GM23338 (cell line): ENCODE results near the gene RHOXF2. TPM values are rescaled to one million over a fixed set of nuclear protein-coding genes. Genes with fewer than 3 reads are reported as not detected.

Experiments used
- ATAC-seq: fragments of 200-7000 bp; cut with Tn5 transposase; 3 replicates; pipeline ENCODE4 v1.9.1; 2020
- DNase-seq: peaks from one replicate; pipeline ENCODE4 v3.0.0-alpha.2; 2015; ENCODE audit warnings: low spot score
- H2AFZ ChIP-seq: fragments of 200-600 bp; sonication (generic); 2 replicates; pipeline ENCODE4 v1.8.0; 2016; ENCODE audit warnings: antibody characterized with exemption, mild to moderate bottlenecking, moderate library complexity
- H3F3A ChIP-seq: fragments of 200-600 bp; sonication (generic); replicated peaks from 2 replicates; pipeline ENCODE4 v1.8.0; 2017; ENCODE audit warnings: antibody characterized with exemption, mixed run types, low read depth
- H3K27ac ChIP-seq: fragments of 200-600 bp; sonication (generic); 2 replicates; pipeline ENCODE4 v1.6.1; 2016; ENCODE audit warnings: low read depth
- H3K27me3 ChIP-seq: fragments of 200-600 bp; sonication (generic); 2 replicates; pipeline ENCODE4 v1.8.0; 2016; ENCODE audit warnings: mild to moderate bottlenecking, mixed run types, moderate library complexity; ENCODE audit not compliant: insufficient read depth
- H3K36me3 ChIP-seq: fragments of 200-600 bp; sonication (generic); 2 replicates; pipeline ENCODE4 v1.8.0; 2016; ENCODE audit warnings: mild to moderate bottlenecking; ENCODE audit not compliant: insufficient read depth
- H3K4me1 ChIP-seq: fragments of 200-600 bp; sonication (generic); 2 replicates; pipeline ENCODE4 v1.8.0; 2016; ENCODE audit warnings: mild to moderate bottlenecking, moderate library complexity; ENCODE audit not compliant: insufficient read depth
- H3K4me2 ChIP-seq: fragments of 200-600 bp; sonication (generic); 2 replicates; pipeline ENCODE4 v1.7.1; 2017; ENCODE audit warnings: mixed run types
- H3K4me3 ChIP-seq: fragments of 200-600 bp; sonication (generic); 2 replicates; pipeline ENCODE4 v1.6.1; 2016; ENCODE audit warnings: mixed run types
- H3K79me2 ChIP-seq: fragments of 200-600 bp; sonication (generic); replicated peaks from 2 replicates; pipeline ENCODE4 v1.8.0; 2017; ENCODE audit warnings: mild to moderate bottlenecking; ENCODE audit not compliant: insufficient read depth
- H3K9me2 ChIP-seq: fragments of 200-600 bp; sonication (generic); 2 replicates; pipeline ENCODE4 v1.8.0; 2017; ENCODE audit not compliant: insufficient read depth
- H4K20me1 ChIP-seq: fragments of 200-600 bp; sonication (generic); replicated peaks from 2 replicates; pipeline ENCODE4 v1.8.0; 2017; ENCODE audit warnings: mild to moderate bottlenecking; ENCODE audit not compliant: insufficient read depth
- H3K27ac Mint-ChIP-seq: 2 replicates; pipeline ENCODE4 v1.8.0; 2020; ENCODE audit warnings: inconsistent platforms, mild to moderate bottlenecking, moderate library complexity, mixed read lengths
- H3K27me3 Mint-ChIP-seq: 3 replicates; pipeline ENCODE4 v1.8.0; 2022; ENCODE audit warnings: low read depth, mild to moderate bottlenecking, moderate library complexity, mixed read lengths, inconsistent platforms; ENCODE audit not compliant: insufficient read depth, poor library complexity
- H3K36me3 Mint-ChIP-seq: 3 replicates; pipeline ENCODE4 v1.8.0; 2021; ENCODE audit warnings: low read depth, mild to moderate bottlenecking, inconsistent platforms, moderate library complexity, mixed read lengths
- H3K4me1 Mint-ChIP-seq: 3 replicates; pipeline ENCODE4 v1.8.0; 2020; ENCODE audit warnings: mild to moderate bottlenecking, inconsistent platforms, mixed read lengths
- H3K4me3 Mint-ChIP-seq: 3 replicates; pipeline ENCODE4 v1.8.0; 2021; ENCODE audit warnings: moderate library complexity, mild to moderate bottlenecking, inconsistent platforms, mixed read lengths
- H3K9me3 Mint-ChIP-seq: 3 replicates; pipeline ENCODE4 v1.8.0; 2020; ENCODE audit warnings: moderate library complexity, mild to moderate bottlenecking, inconsistent platforms, mixed read lengths
- CREB1 ChIP-seq: fragments of 250-450 bp; sonication (Bioruptor Pico); IDR thresholded peaks from 2 replicates; pipeline ENCODE4 v1.5.0; 2020; ENCODE audit warnings: low read depth, mild to moderate bottlenecking, moderate library complexity
- ETS1 ChIP-seq: IDR thresholded peaks from 2 replicates; pipeline ENCODE4 v1.6.1; 2016; ENCODE audit warnings: antibody characterized with exemption
- EZH2 ChIP-seq: fragments of 200-600 bp; sonication (generic); IDR thresholded peaks from one replicate; pipeline ENCODE4 v1.8.0; 2017; ENCODE audit warnings: antibody characterized with exemption, mild to moderate bottlenecking, low read depth; ENCODE audit not compliant: unreplicated experiment
- EZH2phosphoT487 ChIP-seq: fragments of 200-600 bp; sonication (generic); IDR thresholded peaks from one replicate; pipeline ENCODE4 v1.8.1; 2018; ENCODE audit warnings: antibody characterized with exemption; ENCODE audit not compliant: unreplicated experiment
- JUNB ChIP-seq: IDR thresholded peaks from one replicate; pipeline ENCODE4 v1.6.1; 2016; ENCODE audit warnings: antibody characterized with exemption; ENCODE audit not compliant: unreplicated experiment
- POLR2AphosphoS5 ChIP-seq: IDR thresholded peaks from 2 replicates; pipeline ENCODE4 v1.6.1; 2016; ENCODE audit warnings: antibody characterized with exemption, low read depth
- REST ChIP-seq: IDR thresholded peaks from one replicate; pipeline ENCODE4 v1.6.1; 2018; ENCODE audit warnings: antibody characterized with exemption; ENCODE audit not compliant: unreplicated experiment
- STAT1 ChIP-seq: IDR thresholded peaks from one replicate; pipeline ENCODE4 v1.6.1; 2016; ENCODE audit warnings: antibody characterized with exemption; ENCODE audit not compliant: unreplicated experiment
- ZNF114 ChIP-seq: fragments of 250-450 bp; sonication (Bioruptor Pico); IDR thresholded peaks from 2 replicates; pipeline ENCODE4 v1.5.0; 2020; ENCODE audit warnings: mild to moderate bottlenecking, moderate library complexity
- ZNF331 ChIP-seq: fragments of 250-450 bp; sonication (Bioruptor Pico); IDR thresholded peaks from 2 replicates; pipeline ENCODE4 v1.5.0; 2020; ENCODE audit warnings: low read depth, mild to moderate bottlenecking, moderate library complexity
- ZNF462 ChIP-seq: fragments of 250-450 bp; sonication (Bioruptor Pico); IDR thresholded peaks from 2 replicates; pipeline ENCODE4 v1.5.0; 2020; ENCODE audit warnings: mild to moderate bottlenecking, moderate library complexity
- polyA plus RNA-seq: library from polyadenylated mRNA; unstranded; fragments of >200 nt; fragmentation: Nextera tagmentation; extraction: Ambion mirVana; gene quantifications from 2 replicates; pipeline ENCODE4 v1.2.1, GENCODE V29; 2016
- total RNA-seq: library from RNA; depleted of rRNA; stranded (reverse); fragments of >200 nt; shearing (Covaris generic); gene quantifications from 2 replicates; pipeline ENCODE4 v1.2.3, GENCODE V29; 2014

The RHOXF2 gene
- total and polyA plus RNA-seq, 2 experiments from 2014 or later, result 0.27 TPM; not detected in 1

GRCh38 chrX:120120223-120120622 lies 38.2 kb upstream of the RHOXF2 start:
- no peaks in the 10 kb centered on the region for H4K20me1 ChIP-seq
- no peak overlapping the region for H3K27ac Mint-ChIP-seq
- no peak overlapping the region for H3K27ac ChIP-seq
- DNase-seq (no peak), ATAC-seq (peak; percentile 57)
- H3K79me2 ChIP-seq, result no peaks in the 10 kb centered on the region
- no peaks in the 10 kb centered on the region for H3K9me3 Mint-ChIP-seq
- no peak for TF ChIP-seq EZH2phosphoT487
- no peak for TF ChIP-seq POLR2AphosphoS5
- TF ChIP-seq ZNF331 (CRISPR knock-in tag), result no peak
- no peak for TF ChIP-seq STAT1
- no peak for TF ChIP-seq JUNB
- TF ChIP-seq ETS1, result no peak
- no peak for TF ChIP-seq ZNF114 (CRISPR knock-in tag)
- TF ChIP-seq EZH2, result no peak
- TF ChIP-seq REST, result no peak
- no peak for TF ChIP-seq ZNF462
- no peak for TF ChIP-seq CREB1 (CRISPR knock-in tag)
- H3K4me1 Mint-ChIP-seq, result peaks cover 10% of the 10 kb centered on the region; the same call in 2 of the 3 replicates
- H3F3A ChIP-seq, result no peaks in the 10 kb centered on the region
- no peaks in the 10 kb centered on the region for H3K27me3 ChIP-seq
- no peak overlapping the region for H3K4me2 ChIP-seq
- no peak overlapping the region for H3K4me3 Mint-ChIP-seq
- no peaks in the 10 kb centered on the region for H3K9me2 ChIP-seq
- no peaks in the 10 kb centered on the region for H3K4me1 ChIP-seq
- H3K4me3 ChIP-seq, result no peak overlapping the region
- H3K36me3 Mint-ChIP-seq, result no peaks in the 10 kb centered on the region
- H3K27me3 Mint-ChIP-seq, result peaks cover 2% of the 10 kb centered on the region
- H3K36me3 ChIP-seq, result no peaks in the 10 kb centered on the region
- no peak overlapping the region for H2AFZ ChIP-seq
